Stimulated activated memory B cell treated with anti-CD40 and anti-IgM and Interleukin-4, amounts not matched to agents 10 μg/mL and 1 μg/mL and 100 μg/mL, for 72 hours (primary cell): ENCODE results near the gene LMTK3.
A peak's percentile ranks its signal among the peaks of the same experiment; 100 is the strongest.

Experiments
- ATAC-seq: fragments of 150-1000 bp; cut with Tn5 transposase; 2 replicates; pipeline ENCODE4 v1.10.0; 2021
- H3K27ac Mint-ChIP-seq: one replicate; pipeline ENCODE4 v1.8.0; 2022; ENCODE audit warnings: mild to moderate bottlenecking, mixed read lengths
- H3K27me3 Mint-ChIP-seq: one replicate; pipeline ENCODE4 v1.8.0; 2022; ENCODE audit warnings: mixed read lengths
- H3K36me3 Mint-ChIP-seq: one replicate; pipeline ENCODE4 v1.8.0; 2022; ENCODE audit warnings: mixed read lengths
- H3K4me1 Mint-ChIP-seq: one replicate; pipeline ENCODE4 v1.8.0; 2022; ENCODE audit warnings: mixed read lengths
- H3K4me3 Mint-ChIP-seq: one replicate; pipeline ENCODE4 v1.8.0; 2022; ENCODE audit warnings: mild to moderate bottlenecking, moderate library complexity, mixed read lengths
- H3K9me3 Mint-ChIP-seq: one replicate; pipeline ENCODE4 v1.8.0; 2022; ENCODE audit warnings: mixed read lengths

The LMTK3 gene

GRCh38 chr19:48477698-48478338 is 33.8 kb downstream of the LMTK3 start:
- no peak overlapping the region for H3K4me3 Mint-ChIP-seq
- no peak overlapping the region for H3K27ac Mint-ChIP-seq
- H3K36me3 Mint-ChIP-seq = peaks cover 49% of the 10 kb centered on the region
- H3K9me3 Mint-ChIP-seq = no peaks in the 10 kb centered on the region
- no peaks in the 10 kb centered on the region for H3K27me3 Mint-ChIP-seq
- peaks cover 28% of the 10 kb centered on the region for H3K4me1 Mint-ChIP-seq
- ATAC-seq = no peak

DNA sequence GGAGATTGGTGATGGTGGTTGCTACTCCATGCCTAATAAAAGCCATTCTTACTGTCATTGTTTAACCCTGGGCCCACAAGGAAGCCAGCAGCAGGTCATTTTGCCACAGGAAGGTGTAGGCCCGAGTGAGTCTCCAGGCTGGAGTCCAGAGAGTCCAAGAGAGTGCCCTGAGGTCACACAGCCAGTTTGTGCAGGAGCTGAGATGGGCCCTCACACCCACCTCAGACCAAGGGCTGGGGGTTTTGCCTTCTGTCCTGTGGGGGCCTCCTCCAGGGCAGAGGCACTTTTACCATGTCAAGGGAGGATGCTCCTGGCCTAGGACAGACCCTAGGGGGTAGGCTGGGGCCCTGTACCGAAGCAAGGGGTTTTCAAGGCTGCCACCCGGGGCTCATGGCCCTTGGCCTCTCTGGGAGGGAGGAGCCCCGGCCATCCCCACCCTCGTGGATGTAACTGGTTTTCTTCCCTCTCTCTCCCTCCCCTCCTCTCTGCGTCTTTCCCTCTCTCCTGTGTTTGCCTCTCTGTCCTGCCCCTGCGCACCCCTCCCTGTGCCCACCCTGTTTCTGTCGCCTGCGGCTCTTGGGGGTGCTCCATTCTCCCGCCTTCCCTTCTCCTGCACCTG is 34.5 kb downstream of the LMTK3 start:
- Mint-ChIP-seq H3K27me3 (no peaks in the 10 kb centered on the region), H3K9me3 (no peaks in the 10 kb centered on the region), H3K4me1 (peaks cover 28% of the 10 kb centered on the region), H3K4me3 (no peak overlapping the region), H3K27ac (no peak overlapping the region), H3K36me3 (peaks cover 55% of the 10 kb centered on the region)
- no peak for ATAC-seq

GRCh38 chr19:48476176-48476575 is 35.5 kb downstream of the LMTK3 start:
- H3K4me3 Mint-ChIP-seq = no peak overlapping the region
- H3K9me3 Mint-ChIP-seq = no peaks in the 10 kb centered on the region
- peaks cover 65% of the 10 kb centered on the region for H3K36me3 Mint-ChIP-seq
- no peak for ATAC-seq
- H3K27ac Mint-ChIP-seq = no peak overlapping the region
- no peaks in the 10 kb centered on the region for H3K27me3 Mint-ChIP-seq
- peaks cover 25% of the 10 kb centered on the region for H3K4me1 Mint-ChIP-seq

DNA sequence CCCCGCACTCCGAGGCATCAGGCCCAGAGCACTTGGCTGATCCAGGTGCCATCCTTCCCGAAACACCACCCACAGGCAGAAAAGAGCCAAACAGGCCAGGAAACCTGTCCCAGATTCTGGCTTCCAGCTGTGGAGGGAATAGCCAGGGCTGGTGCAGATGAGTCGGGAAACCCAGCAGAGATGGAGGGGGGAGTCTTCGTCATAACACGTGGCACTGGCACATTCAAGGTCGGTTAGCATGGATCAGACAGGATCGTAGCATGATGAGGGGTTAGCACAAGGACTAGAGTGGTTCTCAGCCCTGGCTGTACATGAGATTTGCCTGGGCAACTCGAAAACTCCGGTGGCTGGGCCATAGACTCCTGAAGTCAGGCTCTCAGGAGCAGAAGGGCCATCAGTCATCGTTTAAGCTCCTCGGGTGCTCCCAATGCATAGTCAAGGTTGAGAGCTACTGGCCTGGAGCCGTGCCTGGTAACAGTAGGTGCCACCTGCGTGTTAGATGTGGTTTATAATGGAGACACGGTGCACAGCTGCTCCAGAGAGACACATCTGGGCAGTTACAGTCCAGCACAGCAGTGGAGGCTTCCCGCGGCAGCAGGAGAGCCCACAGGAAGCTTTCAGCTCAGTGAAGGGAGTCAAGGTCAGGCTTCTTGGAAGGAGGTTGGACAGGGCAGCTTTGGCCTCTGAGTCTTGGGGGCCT is 36.1 kb downstream of the LMTK3 start:
- Mint-ChIP-seq H3K27ac (no peak overlapping the region), H3K27me3 (no peaks in the 10 kb centered on the region), H3K9me3 (no peaks in the 10 kb centered on the region), H3K36me3 (peaks cover 71% of the 10 kb centered on the region), H3K4me3 (no peak overlapping the region), H3K4me1 (peaks cover 25% of the 10 kb centered on the region)
- ATAC-seq = no peak

GRCh38 chr19:48474084-48474592 is 37.5 kb downstream of the LMTK3 start:
- H3K27ac Mint-ChIP-seq = no peak overlapping the region
- peaks cover 23% of the 10 kb centered on the region for H3K4me1 Mint-ChIP-seq
- H3K27me3 Mint-ChIP-seq = no peaks in the 10 kb centered on the region
- no peaks in the 10 kb centered on the region for H3K9me3 Mint-ChIP-seq
- peaks cover 71% of the 10 kb centered on the region for H3K36me3 Mint-ChIP-seq
- no peak overlapping the region for H3K4me3 Mint-ChIP-seq
- ATAC-seq = no peak

- H3K36me3 Mint-ChIP-seq = peaks cover 68% of the 10 kb centered on the region
- H3K27ac Mint-ChIP-seq = no peak overlapping the region
- no peaks in the 10 kb centered on the region for H3K27me3 Mint-ChIP-seq
- no peak for ATAC-seq
- peaks cover 28% of the 10 kb centered on the region for H3K4me1 Mint-ChIP-seq
- no peak overlapping the region for H3K4me3 Mint-ChIP-seq
- no peaks in the 10 kb centered on the region for H3K9me3 Mint-ChIP-seq
Measured at GRCh38 chr19:48473161-48473966, 38.3 kb downstream of the LMTK3 start.

GRCh38 chr19:48471836-48472235 is 39.8 kb downstream of the LMTK3 start:
- ATAC-seq = no peak
- Mint-ChIP-seq H3K27me3 (no peaks in the 10 kb centered on the region), H3K36me3 (peaks cover 61% of the 10 kb centered on the region), H3K27ac (peak overlapping the region; percentile 40), H3K4me1 (peaks cover 36% of the 10 kb centered on the region), H3K4me3 (no peak overlapping the region), H3K9me3 (no peaks in the 10 kb centered on the region)

- Mint-ChIP-seq H3K36me3 (peaks cover 56% of the 10 kb centered on the region), H3K27ac (no peak overlapping the region), H3K9me3 (no peaks in the 10 kb centered on the region), H3K4me1 (peaks cover 36% of the 10 kb centered on the region), H3K27me3 (no peaks in the 10 kb centered on the region), H3K4me3 (no peak overlapping the region)
- ATAC-seq = no peak
Measured at GRCh38 chr19:48470856-48471255, 40.8 kb downstream of the LMTK3 start.

DNA sequence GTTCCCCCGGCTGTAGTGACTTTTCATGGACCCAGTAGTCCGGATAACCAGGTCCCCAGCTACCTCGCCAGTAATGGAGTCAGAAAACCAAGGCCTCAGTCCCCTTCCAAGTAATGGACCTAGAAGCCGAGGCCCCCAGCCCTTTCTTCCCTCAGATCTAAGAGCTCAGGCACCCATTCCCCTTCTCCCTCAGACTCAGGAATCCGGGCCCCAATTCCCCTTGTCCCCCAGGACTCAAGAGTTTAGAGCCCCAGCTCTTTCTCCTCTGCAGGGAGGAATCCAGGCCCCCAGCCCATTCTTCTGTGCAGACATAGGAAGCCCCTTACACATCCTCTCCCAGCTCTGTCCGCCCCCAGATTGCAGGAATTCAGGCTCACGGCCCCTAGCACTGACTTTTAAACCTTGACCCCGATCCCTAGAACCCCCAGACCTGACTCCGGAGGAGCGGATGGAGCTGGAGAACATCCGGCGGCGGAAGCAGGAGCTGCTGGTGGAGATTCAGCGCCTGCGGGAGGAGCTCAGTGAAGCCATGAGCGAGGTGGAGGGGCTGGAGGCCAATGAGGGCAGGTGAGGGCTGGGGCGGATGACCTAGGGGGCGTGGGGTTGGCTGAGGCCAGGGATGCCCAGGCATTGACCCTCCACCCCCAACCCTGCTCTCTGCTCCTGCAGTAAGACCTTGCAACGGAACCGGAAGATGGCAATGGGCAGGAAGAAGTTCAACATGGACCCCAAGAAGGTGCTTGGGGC is 41.5 kb downstream of the LMTK3 start:
- peaks cover 36% of the 10 kb centered on the region for H3K4me1 Mint-ChIP-seq
- no peaks in the 10 kb centered on the region for H3K9me3 Mint-ChIP-seq
- peaks cover 49% of the 10 kb centered on the region for H3K36me3 Mint-ChIP-seq
- H3K4me3 Mint-ChIP-seq = peak overlapping the region; percentile 81
- H3K27ac Mint-ChIP-seq = peak overlapping the region; percentile 71
- H3K27me3 Mint-ChIP-seq = no peaks in the 10 kb centered on the region
- ATAC-seq = no peak

DNA sequence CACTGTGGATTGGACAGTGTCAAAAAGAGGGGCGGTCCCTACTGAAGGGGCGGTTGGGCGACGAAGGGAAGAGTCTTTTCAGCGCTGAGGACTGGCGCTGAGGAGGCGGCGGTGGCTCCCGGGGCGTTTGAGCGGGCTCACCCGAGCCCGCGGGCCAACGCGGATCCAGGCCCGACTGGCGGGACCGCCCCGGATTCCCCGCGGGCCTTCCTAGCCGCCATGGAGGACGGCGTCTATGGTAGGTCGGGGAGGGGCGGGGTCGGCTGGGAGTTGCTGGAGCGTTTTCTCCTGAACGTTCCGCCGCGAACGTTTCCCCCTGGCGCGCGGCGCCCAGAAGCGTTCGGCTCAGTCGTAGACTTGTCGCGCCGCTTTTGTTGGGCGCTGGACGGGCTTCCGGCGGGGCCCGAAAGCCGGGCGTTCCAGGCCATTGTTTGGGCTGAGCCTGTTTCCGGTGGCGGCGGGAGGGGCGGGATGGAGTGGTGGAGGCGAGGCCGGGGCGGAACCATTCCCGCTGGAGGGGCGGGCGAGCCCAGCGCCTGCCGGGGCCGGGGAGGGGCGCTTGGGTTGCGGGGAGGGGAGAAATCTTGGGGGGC is 42.2 kb downstream of the LMTK3 start, which contains the start of gene CYTH2:
CYTH2 (plus strand) TSS at position 81 of the 593 bp plus-strand sequence; CDS start at position 220, 139 bp downstream.
- Mint-ChIP-seq H3K27me3 (no peaks in the 10 kb centered on the region), H3K9me3 (no peaks in the 10 kb centered on the region), H3K36me3 (peaks cover 41% of the 10 kb centered on the region), H3K27ac (peak within 1 kb of the TSS; percentile 71), H3K4me3 (peak within 1 kb of the TSS; percentile 81), H3K4me1 (peaks cover 33% of the 10 kb centered on the region)
- peak; percentile 42 for ATAC-seq

DNA sequence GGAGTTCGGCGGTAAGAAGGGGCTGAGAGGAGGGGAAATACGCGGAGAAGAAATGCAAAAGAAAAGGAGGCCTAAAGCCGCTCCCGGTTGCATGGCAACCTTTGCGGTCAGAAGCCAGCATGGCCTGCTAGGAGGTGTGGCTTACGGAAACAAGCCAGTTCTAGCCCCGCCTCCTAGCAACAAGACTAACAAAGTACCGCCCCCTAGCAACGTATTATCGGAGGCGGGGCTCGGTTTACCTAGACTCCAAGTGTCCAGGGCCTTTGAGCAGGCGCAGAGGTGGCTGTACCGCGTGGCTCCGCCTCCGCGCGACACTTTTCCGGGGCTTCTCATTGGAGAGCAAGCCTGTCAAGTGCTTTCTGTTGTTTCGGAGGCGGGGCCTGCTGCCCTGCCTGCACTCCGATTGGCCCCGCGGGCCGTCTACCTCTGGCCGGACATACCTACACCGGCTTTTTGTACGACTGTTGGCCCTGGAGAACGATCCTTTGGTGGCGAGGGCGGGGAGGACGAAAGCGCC is 42.8 kb downstream of the LMTK3 start:
- no peaks in the 10 kb centered on the region for H3K9me3 Mint-ChIP-seq
- ATAC-seq = peak; percentile 97
- H3K36me3 Mint-ChIP-seq = peaks cover 43% of the 10 kb centered on the region
- no peaks in the 10 kb centered on the region for H3K27me3 Mint-ChIP-seq
- peak overlapping the region; percentile 71 for H3K27ac Mint-ChIP-seq
- H3K4me3 Mint-ChIP-seq = peak overlapping the region; percentile 81
- peaks cover 29% of the 10 kb centered on the region for H3K4me1 Mint-ChIP-seq

GRCh38 chr19:48466561-48467325 is 44.9 kb downstream of the LMTK3 start:
- no peak overlapping the region for H3K27ac Mint-ChIP-seq
- H3K36me3 Mint-ChIP-seq = peaks cover 34% of the 10 kb centered on the region
- H3K4me3 Mint-ChIP-seq = no peak overlapping the region
- peaks cover 29% of the 10 kb centered on the region for H3K4me1 Mint-ChIP-seq
- no peak for ATAC-seq
- no peaks in the 10 kb centered on the region for H3K27me3 Mint-ChIP-seq
- no peaks in the 10 kb centered on the region for H3K9me3 Mint-ChIP-seq

- Mint-ChIP-seq H3K4me1 (peaks cover 19% of the 10 kb centered on the region), H3K27me3 (no peaks in the 10 kb centered on the region), H3K36me3 (peaks cover 32% of the 10 kb centered on the region), H3K4me3 (no peak overlapping the region), H3K27ac (no peak overlapping the region), H3K9me3 (no peaks in the 10 kb centered on the region)
- no peak for ATAC-seq
Measured at GRCh38 chr19:48465215-48465614, 46.4 kb downstream of the LMTK3 start.
